Measurements from ENCODE around the gene XRCC2.

The XRCC2 gene

DNA sequence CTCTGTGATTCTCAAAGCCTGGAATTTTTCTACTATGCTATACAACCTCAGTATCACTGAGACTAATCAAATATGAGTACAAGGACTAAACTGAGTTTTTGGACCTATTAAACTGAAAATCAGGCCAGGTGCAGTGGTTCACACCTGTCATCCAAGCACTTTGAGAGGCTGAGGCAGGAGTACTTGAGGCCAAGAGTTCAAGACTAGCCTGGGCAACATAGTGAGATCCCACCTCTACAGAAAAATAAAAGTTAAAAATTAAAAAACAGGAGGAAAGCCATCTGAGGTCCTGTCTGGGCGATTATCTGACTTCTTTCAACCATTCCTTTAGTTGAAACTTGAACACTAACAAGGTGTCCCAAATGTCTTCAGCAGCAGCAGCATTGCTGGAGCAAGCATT lies 7.0 kb downstream of the XRCC2 start:
- no peak for DNase-seq (ENCODE audit: low read depth)
- TF ChIP-seq, protein P1, sequence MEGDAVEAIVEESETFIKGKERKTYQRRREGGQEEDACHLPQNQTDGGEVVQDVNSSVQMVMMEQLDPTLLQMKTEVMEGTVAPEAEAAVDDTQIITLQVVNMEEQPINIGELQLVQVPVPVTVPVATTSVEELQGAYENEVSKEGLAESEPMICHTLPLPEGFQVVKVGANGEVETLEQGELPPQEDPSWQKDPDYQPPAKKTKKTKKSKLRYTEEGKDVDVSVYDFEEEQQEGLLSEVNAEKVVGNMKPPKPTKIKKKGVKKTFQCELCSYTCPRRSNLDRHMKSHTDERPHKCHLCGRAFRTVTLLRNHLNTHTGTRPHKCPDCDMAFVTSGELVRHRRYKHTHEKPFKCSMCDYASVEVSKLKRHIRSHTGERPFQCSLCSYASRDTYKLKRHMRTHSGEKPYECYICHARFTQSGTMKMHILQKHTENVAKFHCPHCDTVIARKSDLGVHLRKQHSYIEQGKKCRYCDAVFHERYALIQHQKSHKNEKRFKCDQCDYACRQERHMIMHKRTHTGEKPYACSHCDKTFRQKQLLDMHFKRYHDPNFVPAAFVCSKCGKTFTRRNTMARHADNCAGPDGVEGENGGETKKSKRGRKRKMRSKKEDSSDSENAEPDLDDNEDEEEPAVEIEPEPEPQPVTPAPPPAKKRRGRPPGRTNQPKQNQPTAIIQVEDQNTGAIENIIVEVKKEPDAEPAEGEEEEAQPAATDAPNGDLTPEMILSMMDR (IDR thresholded peaks at IDR 0.05; ENCODE audit: low read depth, low read length) = no peak
- TF ChIP-seq POLR2A (IDR thresholded peaks at IDR 0.05; ENCODE audit: extremely low read depth, insufficient read length) = no peak
- no peak for TF ChIP-seq MYC (IDR thresholded peaks at IDR 0.05; ENCODE audit: low read depth, low read length)
- TF ChIP-seq, protein P2, sequence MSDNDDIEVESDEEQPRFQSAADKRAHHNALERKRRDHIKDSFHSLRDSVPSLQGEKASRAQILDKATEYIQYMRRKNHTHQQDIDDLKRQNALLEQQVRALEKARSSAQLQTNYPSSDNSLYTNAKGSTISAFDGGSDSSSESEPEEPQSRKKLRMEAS (IDR thresholded peaks at IDR 0.05; ENCODE audit: low read depth, low read length) = no peak

DNA sequence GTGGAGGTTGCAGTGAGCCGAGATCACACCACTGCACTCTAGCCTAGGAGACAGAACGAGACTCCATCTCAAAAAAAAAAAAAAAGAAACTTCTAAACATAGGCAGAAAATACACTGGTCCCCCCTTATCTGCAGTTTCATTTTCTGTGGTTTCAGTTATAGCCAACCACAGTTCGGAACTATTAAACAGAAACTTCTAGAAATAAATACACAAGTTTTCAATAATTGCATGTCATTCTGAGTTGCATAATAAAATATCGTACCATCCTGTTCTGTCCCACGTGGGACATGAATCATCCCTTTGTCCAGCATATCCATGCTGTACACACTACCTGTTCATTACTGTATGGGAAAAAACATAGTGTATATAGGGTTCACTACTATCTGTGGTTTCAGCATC lies 8.0 kb downstream of the XRCC2 start:
- no peak overlapping the region for H3K4me3 ChIP-seq (ENCODE audit: low read depth, low read length)
- TF ChIP-seq, protein P1 (IDR thresholded peaks at IDR 0.05; ENCODE audit: low read depth, low read length) = no peak
- TF ChIP-seq, protein P2 (IDR thresholded peaks at IDR 0.05; ENCODE audit: low read depth, low read length) = no peak
- TF ChIP-seq POLR2A (IDR thresholded peaks at IDR 0.05; ENCODE audit: extremely low read depth, insufficient read length) (no peak), MYC (IDR thresholded peaks at IDR 0.05; ENCODE audit: low read depth, low read length) (no peak)
- DNase-seq (ENCODE audit: low read depth) = no peak

More for the DNA sequence above, 7.0 kb downstream of the XRCC2 start:
- H3K4me3 ChIP-seq (ENCODE audit: low read depth, low read length) = no peak overlapping the region

DNA sequence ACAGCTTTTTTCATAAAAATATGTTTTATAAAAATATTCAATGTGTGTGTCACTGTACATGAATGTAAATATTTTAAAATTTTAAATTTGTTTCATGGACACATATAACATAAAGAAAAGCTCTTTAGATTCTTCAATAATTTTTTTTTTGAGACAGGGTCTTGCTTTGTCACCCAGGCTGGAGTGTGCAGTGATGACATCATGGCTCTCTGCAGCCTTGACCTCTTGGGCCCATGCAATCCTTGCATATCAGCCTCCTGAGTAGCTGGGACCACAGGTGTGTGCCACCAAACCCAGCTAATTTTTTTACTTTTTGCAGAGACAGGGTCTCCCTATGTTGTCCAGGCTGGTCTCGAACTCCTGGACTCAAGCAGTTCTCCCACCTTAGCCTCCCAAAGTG lies 9.9 kb downstream of the XRCC2 start:
- no peak overlapping the region for H3K4me3 ChIP-seq (ENCODE audit: low read depth, low read length)
- TF ChIP-seq POLR2A (IDR thresholded peaks at IDR 0.05; ENCODE audit: extremely low read depth, insufficient read length) (no peak), MYC (IDR thresholded peaks at IDR 0.05; ENCODE audit: low read depth, low read length) (no peak)
- TF ChIP-seq, protein P2 (IDR thresholded peaks at IDR 0.05; ENCODE audit: low read depth, low read length) = no peak
- TF ChIP-seq, protein P1 (IDR thresholded peaks at IDR 0.05; ENCODE audit: low read depth, low read length) = no peak
- DNase-seq (ENCODE audit: low read depth) = no peak

DNA sequence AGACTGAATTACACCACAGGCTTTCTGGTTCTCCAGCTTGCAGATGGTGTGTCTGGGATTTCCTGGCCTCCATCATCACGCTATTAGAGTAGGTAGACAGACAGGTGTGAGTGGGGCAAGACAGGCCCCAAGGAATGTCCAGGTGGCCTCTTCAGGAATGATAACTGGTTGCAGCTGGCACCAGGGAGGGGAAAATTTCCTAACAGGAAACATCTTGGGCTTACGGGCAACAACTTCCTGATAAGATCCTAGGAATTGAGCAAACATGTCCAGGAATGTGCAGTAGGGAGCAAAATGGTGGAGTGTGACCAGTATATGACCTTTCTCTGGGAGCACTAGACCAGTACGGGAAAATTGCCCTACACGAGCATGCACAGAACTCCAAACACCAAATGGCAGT lies 11.3 kb downstream of the XRCC2 start:
- no peak overlapping the region for H3K4me3 ChIP-seq (ENCODE audit: low read depth, low read length)
- no peak for TF ChIP-seq MYC (IDR thresholded peaks at IDR 0.05; ENCODE audit: low read depth, low read length)
- TF ChIP-seq, protein P1 (IDR thresholded peaks at IDR 0.05; ENCODE audit: low read depth, low read length) = no peak
- TF ChIP-seq, protein P2 (IDR thresholded peaks at IDR 0.05; ENCODE audit: low read depth, low read length) = no peak
- no peak for TF ChIP-seq POLR2A (IDR thresholded peaks at IDR 0.05; ENCODE audit: extremely low read depth, insufficient read length)
- no peak for DNase-seq (ENCODE audit: low read depth)

DNA sequence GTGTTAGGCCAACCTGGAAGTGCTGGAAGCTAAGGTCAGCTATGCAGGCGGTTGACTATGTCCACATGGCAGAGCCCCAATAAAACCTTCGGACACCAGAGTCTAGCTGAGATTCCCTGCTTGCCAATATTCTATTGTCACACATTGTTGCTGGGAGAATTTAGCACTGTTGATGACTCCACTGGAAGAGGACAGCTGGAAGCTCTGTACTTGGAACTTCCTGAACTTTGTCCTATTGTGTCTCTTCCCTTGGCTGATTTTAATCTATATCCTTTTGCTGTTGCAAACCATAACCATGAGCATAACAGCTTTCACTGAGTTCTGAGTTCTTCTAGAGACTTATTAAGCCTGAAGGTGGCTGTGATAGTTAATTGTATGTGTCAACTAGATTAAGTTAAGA lies 12.0 kb downstream of the XRCC2 start:
- no peak for TF ChIP-seq POLR2A (IDR thresholded peaks at IDR 0.05; ENCODE audit: extremely low read depth, insufficient read length)
- no peak for TF ChIP-seq MYC (IDR thresholded peaks at IDR 0.05; ENCODE audit: low read depth, low read length)
- TF ChIP-seq, protein P1 (IDR thresholded peaks at IDR 0.05; ENCODE audit: low read depth, low read length) = no peak
- TF ChIP-seq, protein P2 (IDR thresholded peaks at IDR 0.05; ENCODE audit: low read depth, low read length) = no peak
- H3K4me3 ChIP-seq (ENCODE audit: low read depth, low read length) = no peak overlapping the region
- no peak for DNase-seq (ENCODE audit: low read depth)

All from NB4 (cell line).